Activated CD4-positive, CD25-positive, alpha-beta regulatory T cell treated with anti-CD3 and anti-CD28 coated beads, Interleukin-2, amount 50 U/mL, for 72 hours (primary cell): Measurements from ENCODE around the gene STAT4.
"Not testable (repeated sequence)": the region's sequence is repeated elsewhere in the genome, so short reads cannot be mapped to it uniquely, and the experiment has no call there.

Experiments used
- DNase-seq: peaks from one replicate; pipeline ENCODE4 v3.0.0; 2021

Gene STAT4

DNA sequence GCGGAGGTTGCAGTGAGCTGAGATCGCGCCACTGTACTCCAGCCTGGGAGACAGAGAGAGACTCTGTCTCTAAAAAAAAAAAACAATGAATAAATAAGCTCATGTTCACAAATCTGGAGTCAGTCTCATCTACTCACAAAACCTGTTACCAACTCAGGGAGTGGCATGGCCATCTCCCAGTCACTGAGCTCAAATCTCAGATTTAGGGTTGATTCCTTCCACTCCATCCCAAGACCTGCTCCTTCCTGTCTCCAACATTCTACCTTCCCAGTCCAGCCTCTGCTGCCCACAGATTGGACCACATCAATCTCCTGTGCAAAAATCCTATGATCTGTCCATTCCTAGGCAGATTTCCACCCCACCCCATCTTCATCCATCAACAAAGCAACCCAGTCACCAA, 138.4 kb downstream of the STAT4 start:
- no peak for DNase-seq

DNA sequence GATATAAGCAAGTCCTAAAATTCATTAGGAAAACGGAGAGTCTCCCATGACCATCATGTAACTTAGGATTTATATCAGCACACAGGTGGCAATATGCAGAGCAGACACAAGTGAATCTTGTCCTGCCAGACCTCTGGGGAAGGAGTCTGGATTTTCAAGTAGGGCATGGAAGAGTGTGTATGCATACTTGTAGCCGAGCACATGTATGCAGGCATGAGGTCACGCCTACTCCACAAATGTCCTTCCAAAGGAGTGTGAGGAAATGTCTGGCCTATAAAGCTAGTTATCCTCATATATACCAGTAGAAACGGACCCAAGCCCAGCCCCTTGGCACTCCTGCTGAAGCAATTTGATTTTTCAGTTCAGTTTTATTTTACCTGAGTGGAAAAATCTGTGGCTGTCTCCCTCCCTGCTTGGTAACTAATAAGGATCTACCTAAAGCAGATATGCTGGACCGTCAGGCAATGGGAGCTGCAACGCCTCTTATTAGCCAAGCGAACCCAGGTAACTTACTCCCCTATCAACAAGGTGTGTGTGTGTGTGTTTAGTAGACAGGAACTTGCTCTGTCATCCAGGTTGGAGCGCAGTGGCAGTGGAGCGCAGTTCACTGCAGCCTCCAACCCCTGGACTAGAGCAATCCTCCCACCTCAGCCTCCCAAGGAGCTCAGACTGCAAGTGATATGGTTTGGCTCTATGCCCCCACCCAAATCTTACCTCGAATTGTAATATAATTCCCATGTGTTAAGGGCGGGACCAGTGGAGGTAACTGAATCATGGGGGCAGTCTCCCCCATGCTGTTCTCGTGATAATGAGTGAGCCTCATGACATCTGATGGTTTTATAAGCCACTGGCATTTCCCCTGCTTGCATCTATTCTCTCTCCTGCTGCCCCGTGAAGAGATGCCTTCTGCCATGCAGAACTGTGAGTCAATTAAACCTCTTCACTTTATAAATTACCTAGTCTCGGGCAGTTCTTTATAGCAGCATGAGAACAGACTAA, 139.6 kb downstream of the STAT4 start:
- DNase-seq, result no peak

DNA sequence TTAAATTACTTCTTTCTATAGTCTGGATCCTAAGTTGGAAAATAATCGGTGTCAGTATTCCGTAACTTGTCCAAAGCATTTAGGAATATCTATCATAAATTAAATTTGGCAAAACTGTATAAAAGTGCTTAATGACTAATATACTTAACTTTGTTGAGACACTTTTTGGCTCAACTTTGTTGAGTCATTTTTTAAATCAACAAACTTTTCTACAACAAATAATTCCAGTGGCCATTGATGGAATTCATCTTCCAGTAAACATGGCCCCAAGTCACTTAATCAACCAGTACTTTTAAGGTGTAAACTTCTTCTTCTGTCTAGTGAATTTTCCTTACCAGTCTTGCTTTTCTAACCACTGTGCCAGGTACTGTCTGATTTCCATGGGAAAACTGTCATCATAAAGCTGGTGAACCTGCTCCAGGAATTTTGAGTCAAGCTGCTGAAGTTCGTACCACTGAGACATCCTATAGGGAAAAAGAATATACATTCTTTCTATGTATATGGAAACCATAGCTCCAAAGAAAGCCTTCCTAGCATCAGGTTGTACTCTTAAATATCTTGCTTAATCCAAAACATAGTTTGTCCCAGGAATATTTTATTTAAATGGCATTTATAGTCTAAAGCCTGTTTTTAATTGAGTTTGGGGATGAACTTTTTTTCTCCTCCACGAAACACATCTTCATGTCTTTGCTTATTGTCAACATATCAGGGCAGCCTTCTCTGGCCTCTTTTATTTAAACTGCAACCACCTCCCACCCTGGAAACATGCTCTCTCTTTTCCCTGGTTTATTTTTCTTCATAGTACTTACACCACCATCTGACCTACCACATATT, 141.0 kb downstream of the STAT4 start:
- DNase-seq, result no peak

DNA sequence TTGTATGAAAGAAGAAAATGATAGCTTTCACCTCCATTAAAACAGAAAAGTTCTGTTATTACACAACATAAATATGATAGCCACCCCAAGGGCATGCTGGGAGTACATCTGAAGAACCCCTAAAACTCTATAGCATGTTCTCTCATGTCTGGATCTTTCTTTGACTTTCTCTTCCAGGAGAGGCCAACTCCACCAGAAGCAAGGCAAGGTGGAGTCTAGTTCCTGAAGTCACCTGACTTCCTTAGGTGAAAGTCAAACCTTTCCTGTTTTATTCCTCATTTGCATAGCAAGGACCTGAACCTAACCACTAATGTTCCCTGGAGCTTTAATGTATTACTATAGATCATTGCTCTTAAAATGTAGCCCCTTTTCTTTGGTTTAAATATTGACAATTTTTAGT, 142.5 kb downstream of the STAT4 start:
- no peak for DNase-seq

DNA sequence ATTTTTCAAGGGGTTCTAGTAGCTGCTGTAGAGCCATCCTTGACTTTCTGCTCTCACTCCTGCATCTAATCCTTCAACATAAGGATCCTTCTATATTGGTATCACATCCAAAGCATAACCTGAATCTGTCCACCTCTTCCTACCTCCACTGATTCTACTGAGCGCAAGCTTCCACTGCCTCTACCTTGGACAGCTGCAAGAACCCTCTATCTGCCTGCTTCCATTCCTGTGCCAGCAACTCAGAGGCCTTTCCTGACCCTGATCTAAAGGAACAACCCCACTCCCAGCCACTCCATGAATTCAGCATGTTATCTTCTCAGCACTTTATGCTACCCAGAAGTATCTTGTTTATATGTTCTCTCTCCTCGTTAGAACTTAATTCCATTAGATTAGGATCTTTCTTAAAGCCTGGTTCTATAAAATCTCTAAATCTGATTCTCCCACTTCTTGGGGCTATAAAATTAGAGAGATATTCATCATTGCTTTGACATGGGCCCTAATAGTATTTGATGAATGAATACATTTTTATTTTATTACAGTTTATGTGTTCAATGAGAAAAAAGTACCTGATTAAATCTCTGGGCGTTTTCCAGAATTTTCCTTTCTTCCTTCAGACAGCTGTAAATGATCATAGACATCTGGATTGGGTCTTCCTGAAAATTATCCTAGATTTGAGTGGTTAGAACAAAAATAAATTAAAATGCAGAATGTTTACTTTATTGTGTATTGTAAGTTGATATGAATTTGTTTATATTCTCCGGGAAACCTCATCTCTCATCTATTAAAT, 143.6 kb downstream of the STAT4 start:
- DNase-seq, result no peak

DNA sequence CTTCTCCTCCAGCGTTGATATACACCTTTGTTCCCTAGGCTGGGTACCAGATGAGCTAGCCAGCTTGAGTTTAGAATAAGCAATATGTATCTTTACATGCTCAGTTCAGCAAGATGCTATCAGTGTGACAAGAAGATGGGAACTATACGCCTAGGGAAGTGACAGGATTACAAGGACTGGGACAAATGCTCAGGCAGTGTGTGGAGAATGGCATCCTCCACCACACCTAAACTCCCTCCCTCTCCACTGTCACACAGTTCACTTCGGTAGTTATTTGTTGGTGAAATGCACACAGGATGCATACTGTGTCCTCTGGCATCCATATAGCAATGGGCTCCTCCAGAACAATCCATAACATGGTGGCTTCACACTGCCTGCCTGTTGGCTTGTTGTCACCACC, 144.5 kb downstream of the STAT4 start:
- DNase-seq, result no peak

DNA sequence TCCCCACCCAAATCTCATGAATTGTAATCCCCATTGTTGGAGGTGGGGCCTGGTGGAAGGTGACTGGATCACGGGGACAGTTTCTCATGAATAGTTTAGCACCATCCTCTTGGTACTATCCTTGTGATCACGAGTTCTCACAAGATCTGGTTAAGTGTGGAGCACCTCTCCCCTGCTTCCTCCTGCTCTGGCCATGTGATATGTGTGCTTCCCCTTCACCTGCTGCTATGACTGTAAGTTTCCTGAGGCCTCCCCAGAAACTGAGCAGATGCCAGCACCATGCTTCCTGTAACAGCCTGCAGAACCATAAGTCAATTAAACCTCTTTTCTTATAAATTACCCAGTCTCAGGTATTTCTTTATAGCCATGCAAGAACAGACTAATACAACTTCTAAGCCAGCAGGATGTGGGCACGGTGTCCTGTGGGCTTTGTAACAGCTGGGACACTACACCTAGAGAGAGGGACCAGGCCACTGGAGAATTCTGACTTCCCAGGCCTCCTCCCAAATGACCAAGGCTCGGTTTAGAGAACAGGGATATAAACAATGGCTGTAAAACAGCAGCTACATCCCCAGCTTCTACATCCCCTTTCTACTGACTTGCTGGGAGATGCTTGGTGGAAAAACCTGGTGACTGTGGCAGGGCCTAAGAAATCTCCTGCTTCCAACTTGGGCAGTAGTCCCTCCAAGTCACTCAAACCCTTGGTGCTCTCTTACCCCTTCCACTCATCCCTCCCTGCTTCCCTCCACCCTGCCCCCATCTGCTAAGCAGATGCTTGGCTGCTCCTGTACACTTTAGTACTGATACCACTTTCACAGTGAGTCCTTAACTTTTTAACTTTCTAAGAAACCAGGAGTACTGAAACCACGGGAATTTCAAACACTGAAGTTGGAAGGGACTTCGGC, 147.1 kb downstream of the STAT4 start:
- DNase-seq, result no peak

DNA sequence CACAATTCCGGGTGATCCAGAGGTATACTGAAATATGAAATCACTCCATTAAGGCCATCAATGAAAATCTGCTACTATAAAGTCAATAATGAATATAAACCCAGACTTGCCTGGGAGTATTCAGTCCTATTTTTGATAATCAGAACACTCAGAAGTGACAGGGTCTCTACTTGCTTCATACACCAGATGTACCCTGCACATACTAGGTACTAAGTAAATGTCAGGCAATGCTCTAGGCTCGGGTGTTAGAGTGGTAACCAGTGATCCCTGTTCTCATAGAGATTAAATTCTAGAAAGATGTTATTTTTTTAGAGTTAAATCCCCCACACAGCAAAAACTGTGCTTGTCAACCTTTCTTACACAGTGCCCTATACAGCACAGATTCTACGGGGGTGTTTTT, 149.2 kb downstream of the STAT4 start:
- DNase-seq, result no peak

DNA sequence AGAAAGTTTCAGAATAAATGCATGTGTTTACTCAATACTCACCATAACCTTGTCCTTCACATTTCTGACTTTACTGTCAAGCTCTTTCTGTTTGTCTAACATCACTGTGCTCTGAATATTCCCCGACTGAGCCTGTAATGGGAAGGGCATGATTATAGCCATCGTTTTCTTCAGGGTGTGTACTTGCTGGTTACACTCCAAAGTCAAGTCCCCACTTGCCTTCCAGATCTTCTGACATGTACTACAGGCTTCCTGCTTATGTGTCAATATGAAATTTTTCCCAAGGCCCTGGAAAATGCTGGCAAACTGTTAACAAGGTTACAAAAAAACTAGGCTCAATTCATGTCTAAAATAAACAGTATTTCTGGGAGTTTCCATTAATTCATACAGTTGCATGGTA, 149.8 kb downstream of the STAT4 start:
- DNase-seq, result no peak

DNA sequence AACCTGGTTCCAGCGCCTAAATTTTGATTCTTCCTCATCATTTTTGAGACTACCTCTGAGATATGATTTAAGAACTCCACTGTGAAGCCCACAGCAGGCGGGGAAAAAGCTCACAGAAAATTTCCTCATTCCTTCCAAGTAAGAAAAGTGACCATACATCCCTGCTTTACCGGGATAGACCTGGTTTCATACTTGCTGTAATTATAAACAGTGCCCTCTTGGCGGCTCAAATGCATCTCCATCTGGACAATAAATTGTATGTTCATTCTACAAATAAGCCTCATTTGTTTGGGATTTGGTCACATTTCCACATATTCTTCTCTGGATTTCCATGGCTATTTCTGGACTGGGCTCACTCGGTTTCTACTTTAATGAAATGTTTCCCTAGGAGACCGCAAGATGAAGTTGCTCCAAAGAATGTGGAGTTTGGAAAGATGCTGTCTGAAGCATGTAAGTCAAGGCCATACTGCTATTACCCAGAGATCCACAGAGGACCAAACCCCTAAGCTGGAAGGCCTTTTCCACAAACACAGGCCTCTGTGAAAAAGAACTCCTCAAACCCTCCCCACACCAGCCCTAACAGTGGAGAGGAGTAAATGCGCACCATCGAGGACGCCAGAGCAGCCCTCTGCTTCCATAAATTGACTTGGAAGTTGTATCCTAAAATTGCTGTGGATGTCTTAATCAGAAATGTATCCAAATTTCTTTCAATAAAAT, 150.7 kb downstream of the STAT4 start:
- DNase-seq, result no peak

DNA sequence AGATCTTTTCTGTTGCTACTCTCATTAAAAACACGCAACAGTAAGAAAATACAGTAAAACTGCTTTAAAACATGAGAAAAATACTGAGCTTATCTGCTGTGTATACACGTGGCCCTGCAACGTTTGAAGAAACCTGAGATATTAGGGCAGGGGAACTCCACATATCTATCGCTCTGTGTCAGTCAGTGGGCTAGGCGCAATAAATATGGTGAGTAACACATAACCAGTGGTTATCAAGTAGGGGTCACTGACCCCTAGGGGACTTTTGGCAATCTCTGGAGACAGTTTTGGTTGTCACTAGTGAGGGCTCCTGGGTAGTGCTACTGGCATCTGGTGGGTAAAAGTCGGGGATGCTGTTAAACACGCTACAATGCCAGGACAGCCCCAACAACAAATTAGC, 151.7 kb downstream of the STAT4 start:
- no peak for DNase-seq

DNA sequence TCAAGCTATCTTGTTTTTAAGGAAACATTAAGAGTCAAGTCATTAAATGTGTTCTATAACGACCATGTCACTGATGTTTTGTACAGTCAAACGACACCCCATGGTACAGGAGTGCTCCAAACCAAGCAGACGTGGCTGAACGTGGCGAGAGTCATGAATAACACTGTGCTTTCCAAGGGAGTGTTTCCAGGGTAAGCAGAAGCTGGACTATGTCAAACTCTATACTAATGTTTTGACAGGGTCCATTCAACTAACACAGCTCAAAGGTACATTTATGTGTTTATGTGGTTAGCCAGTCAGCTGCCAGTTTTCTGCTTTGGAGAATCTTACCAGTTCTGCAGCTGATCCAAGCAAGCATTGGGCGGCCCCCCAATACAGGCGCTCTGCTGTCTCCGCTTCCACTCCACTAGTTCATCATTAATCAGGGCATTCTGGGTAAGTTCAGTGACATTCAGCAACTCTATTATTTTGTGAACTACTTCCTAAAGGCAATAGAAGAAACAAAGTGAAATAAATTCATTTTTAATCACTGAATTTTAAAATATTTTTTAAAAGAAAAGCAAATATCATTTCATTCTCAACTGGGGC, 153.2 kb downstream of the STAT4 start:
- DNase-seq, result no peak

DNA sequence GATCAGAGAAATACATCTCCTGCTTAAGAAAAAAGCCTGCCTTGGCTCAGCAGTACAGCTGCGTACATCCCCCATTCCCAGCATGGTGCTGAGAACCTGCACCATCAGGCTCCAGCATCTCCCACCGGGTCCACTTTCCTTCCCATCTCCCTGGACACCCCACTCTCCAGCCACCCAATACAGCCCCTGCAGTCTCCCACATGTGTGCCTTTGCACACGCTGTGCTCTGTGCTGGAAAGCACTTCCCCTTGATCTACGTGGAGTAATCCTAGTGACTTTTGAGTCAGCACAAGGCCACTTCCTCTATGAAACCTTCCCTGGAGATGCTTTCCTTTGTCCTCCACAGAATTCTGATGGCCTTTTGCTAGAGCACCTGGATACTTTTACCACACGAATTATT, 153.8 kb downstream of the STAT4 start:
- no peak for DNase-seq

DNA sequence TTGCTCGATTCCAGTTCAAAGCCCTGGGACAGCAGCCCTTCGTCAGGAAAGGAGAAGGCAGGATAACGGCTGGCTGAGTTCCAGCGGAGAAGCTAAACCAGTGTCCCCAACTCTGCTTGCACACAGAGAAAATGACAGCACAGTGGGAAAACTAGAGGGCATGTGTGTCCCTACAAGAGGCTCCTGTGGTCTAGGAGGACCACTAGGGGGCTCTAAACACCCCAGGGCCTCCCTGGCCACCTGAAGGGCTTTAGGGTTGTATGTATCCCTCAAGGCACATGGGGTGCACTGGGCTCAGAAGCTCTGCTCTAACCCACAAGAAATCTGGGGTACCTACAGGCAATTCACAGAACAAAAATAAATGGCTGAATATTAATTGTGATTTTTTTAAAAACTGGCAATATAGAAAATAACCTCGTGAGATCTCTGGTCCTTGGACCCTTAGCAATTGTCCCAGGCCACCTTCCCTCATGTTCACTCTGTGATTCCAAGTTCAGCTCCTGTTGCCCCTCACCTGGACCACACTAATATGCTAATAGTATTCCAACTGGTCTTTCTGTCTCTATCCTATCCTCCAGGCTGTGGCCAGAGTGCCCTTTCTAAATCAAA, 154.4 kb downstream of the STAT4 start:
- peak; percentile 28 for DNase-seq

DNA sequence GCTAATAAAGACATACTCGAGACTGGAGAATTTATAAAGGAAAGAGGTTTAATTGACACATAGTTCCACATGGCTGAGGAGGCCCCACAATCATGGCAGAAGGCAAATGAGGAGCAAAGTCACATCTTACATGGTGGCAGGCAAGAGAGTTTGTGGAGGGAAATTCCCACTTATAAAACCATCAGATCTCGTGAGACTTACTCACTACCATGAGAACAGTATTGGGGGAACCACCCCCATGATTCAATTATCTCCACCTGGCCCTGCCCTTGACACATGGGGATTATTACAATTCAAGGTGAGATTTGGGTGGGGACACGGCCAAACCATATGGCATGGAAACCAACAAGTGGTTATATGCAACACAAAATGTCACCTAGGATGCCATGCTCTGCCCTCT, 155.5 kb downstream of the STAT4 start:
- not testable (repeated sequence) for DNase-seq

DNA sequence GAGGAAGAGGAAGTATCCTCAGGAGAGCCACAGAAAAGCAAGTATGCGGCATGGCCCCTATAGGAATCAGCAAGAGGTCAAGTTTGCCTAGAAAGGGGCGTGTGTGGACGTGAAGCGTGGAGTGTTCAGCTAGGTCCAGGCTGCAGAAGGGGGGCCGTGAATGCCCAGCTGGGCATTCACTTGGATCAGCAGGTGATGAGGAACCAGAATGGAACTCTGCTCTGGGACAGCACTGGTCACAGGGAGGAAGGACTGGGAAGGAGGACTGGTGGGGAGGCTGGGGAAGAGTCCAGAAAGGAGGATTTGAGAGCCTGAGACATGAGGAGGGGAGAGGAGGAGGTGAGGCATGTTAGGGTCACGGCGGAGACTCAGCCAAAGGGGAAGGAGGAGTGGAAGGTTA, 156.6 kb downstream of the STAT4 start:
- DNase-seq, result no peak

DNA sequence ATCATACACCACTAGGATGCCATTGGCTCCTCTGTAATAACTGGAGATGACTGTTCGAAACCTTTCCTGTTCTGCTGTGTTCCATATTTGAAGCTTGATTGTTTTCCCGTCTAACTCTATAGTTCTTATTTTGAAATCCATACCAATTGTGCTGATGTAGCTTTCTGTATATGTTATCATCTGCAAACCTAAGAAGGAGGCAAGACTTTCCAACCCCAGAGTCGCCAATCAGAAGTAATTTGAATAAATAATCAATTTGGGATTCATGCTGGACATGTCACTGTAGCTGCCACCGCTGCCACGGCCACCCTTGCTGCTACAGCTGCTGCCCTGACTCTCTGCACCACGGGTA, 157.5 kb downstream of the STAT4 start:
- no peak for DNase-seq

DNA sequence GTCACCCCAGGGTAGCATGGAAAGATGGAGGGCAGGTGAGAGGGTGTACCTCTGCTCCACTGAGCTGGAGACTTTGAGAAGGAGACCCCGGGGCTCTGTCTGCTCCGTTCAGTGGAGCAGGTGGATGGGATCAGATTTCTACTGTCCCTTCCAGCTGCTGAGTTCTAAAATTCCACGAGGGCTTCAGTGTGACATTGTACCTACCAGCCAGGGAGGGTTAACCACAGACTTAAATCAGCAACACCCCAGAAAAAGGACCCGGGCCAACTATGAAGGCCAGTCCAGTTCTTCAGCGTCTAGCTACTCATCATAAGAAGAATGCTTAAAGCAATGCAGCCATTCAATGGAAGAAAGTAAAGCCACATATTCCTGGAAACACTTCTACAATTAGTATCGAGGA, 160.7 kb downstream of the STAT4 start:
- no peak for DNase-seq

DNA sequence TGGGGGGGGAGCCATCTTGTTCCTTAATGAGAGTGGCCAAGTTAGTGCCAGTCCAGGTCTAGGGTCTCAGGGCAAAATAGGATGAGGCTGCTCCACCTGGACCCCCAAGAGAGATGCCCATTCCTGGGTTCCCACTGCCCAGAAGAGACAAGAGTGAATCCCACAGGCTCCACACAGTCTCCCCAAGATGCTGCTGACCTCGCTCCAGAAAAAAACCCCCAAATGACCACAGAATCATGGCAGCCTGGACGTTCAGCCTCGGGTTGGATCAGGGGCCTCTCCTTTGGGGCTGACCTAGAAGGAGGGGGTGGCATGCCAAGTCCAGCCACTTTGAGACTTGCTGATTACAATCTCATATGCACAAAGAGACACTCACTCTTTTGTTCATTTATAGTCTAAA, 161.9 kb downstream of the STAT4 start:
- DNase-seq, result no peak

DNA sequence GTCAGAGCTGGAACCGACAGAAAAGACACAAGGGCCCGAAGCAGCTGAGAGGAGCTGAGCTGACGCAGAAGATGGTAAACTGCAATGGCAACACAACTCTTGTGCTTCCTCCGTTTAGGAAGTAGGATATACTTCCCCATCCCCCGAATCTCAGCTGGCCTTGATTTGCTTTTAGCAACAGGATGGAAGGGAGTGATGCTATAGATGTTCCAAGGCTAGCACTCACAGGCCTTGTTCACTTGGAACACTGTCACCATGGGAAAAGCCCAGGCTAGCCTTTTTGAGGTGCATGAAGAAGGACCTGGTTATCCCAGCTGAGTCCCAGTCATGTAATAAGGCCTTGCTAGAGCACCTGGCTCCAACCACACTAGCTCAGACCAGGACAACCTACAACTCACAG, 162.9 kb downstream of the STAT4 start:
- no peak for DNase-seq

DNA sequence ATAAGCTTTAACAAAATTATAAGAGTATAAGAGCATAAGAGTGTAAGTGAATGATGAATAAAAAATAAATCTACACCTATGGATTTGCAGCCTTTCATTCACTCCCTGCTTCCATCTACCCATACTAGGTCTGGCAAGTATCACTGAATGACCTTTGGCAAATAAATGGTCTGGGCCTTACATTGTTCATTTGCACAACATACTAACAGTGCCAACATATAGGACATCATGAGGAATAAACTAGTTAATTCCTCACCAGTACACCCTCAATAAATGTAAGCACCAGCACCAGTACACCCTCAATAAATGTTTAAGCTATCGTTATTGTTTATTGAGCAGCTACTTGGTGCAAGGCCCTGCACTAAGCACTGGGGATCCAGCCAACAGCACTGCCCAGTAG, 163.7 kb downstream of the STAT4 start:
- no peak for DNase-seq
